Neuronal stem cell (in vitro differentiated cells): ENCODE results near the gene NFIB.

ENCODE experiments used
- DNase-seq: peaks from one replicate; pipeline ENCODE4 v3.0.0-alpha.2; 2013; ENCODE audit warnings: low spot score
- H2AFZ ChIP-seq: one replicate; pipeline ENCODE4 v1.6.1; 2013; ENCODE audit warnings: mild to moderate bottlenecking, low read length, inconsistent platforms
- H2AK5ac ChIP-seq: 2 replicates; pipeline ENCODE4 v1.6.1; 2013; ENCODE audit warnings: low read depth, mild to moderate bottlenecking, inconsistent platforms, low read length, moderate library complexity, mixed read lengths
- H2BK120ac ChIP-seq: 2 replicates; pipeline ENCODE4 v1.6.1; 2013; ENCODE audit warnings: low read depth, mild to moderate bottlenecking, inconsistent platforms, low read length, moderate library complexity, mixed read lengths
- H2BK12ac ChIP-seq: one replicate; pipeline ENCODE4 v1.6.1; 2013; ENCODE audit warnings: low read length, inconsistent platforms
- H2BK15ac ChIP-seq: 2 replicates; pipeline ENCODE4 v1.6.1; 2013; ENCODE audit warnings: mild to moderate bottlenecking, low read length, inconsistent platforms, mixed read lengths
- H2BK5ac ChIP-seq: one replicate; pipeline ENCODE4 v1.6.1; 2013; ENCODE audit warnings: inconsistent platforms, mild to moderate bottlenecking, low read length, moderate library complexity
- H3K14ac ChIP-seq: one replicate; pipeline ENCODE4 v1.6.1; 2013; ENCODE audit warnings: low read length, inconsistent platforms
- H3K18ac ChIP-seq: 2 replicates; pipeline ENCODE4 v1.6.1; 2013; ENCODE audit warnings: low read length, inconsistent platforms
- H3K23ac ChIP-seq: 2 replicates; pipeline ENCODE4 v1.6.1; 2013; ENCODE audit warnings: low read depth, mild to moderate bottlenecking, mixed read lengths, low read length, inconsistent platforms; ENCODE audit not compliant: poor library complexity
- H3K27ac ChIP-seq: replicated peaks from 3 replicates; pipeline ENCODE4 v1.5.1; 2013; ENCODE audit warnings: low read length, inconsistent platforms
- H3K27me3 ChIP-seq, 3 experiments: 2 replicates each; pipeline ENCODE4 v1.6.1; 2013; ENCODE audit warnings: low read length in 3 of 3, mild to moderate bottlenecking in 2 of 3, inconsistent platforms in 1 of 3, low read depth in 1 of 3, mixed read lengths in 1 of 3, moderate library complexity in 1 of 3; ENCODE audit not compliant: control insufficient read depth in 3 of 3, insufficient read depth in 3 of 3
- H3K36me3 ChIP-seq, 2 donors: replicated peaks in 1 of 2; 2 replicates each; pipeline ENCODE4 v1.6.1; 2013; ENCODE audit warnings: low read length in 2 of 2; ENCODE audit not compliant: control insufficient read depth in 2 of 2, insufficient read depth in 2 of 2
- H3K4ac ChIP-seq: 2 replicates; pipeline ENCODE4 v1.6.1; 2013; ENCODE audit warnings: inconsistent platforms, mild to moderate bottlenecking, low read length, moderate library complexity
- H3K4me1 ChIP-seq, 2 donors: 1 replicate in 1 of 2; 2 replicates in 1 of 2; pipeline ENCODE4 v1.6.1; 2013; ENCODE audit warnings: low read length in 2 of 2, low read depth in 1 of 2; ENCODE audit not compliant: control insufficient read depth in 2 of 2, insufficient read depth in 1 of 2
- H3K4me2 ChIP-seq: one replicate; pipeline ENCODE4 v1.6.1; 2013; ENCODE audit warnings: mild to moderate bottlenecking, low read length, inconsistent platforms; ENCODE audit not compliant: insufficient read depth, poor library complexity, severe bottlenecking
- H3K4me3 ChIP-seq, 2 donors: 2 replicates each; pipeline ENCODE4 v1.5.1; 2013; ENCODE audit warnings: low read length in 2 of 2, mild to moderate bottlenecking in 2 of 2, inconsistent platforms in 1 of 2, moderate library complexity in 1 of 2
- H3K79me1 ChIP-seq: one replicate; pipeline ENCODE4 v1.6.1; 2013; ENCODE audit warnings: low read depth, mild to moderate bottlenecking, inconsistent platforms, low read length, moderate library complexity
- H3K9ac ChIP-seq: one replicate; pipeline ENCODE4 v1.6.1; 2013; ENCODE audit warnings: mild to moderate bottlenecking, low read depth, low read length, inconsistent platforms; ENCODE audit not compliant: poor library complexity
- H3K9me3 ChIP-seq, 2 donors: replicated peaks in 1 of 2; 2 replicates each; pipeline versions ENCODE3 to v1.6.1; 2013; ENCODE audit warnings: low read length in 2 of 2, mild to moderate bottlenecking in 2 of 2, inconsistent platforms in 1 of 2, low read depth in 1 of 2, mixed read lengths in 1 of 2, moderate library complexity in 1 of 2; ENCODE audit not compliant: control insufficient read depth in 2 of 2, insufficient read depth in 1 of 2
- H4K8ac ChIP-seq: one replicate; pipeline ENCODE4 v1.6.1; 2013; ENCODE audit warnings: low read depth, mild to moderate bottlenecking, inconsistent platforms, low read length, moderate library complexity
- H4K91ac ChIP-seq: one replicate; pipeline ENCODE4 v1.6.1; 2013; ENCODE audit warnings: low read length, low read depth, mild to moderate bottlenecking, inconsistent platforms; ENCODE audit not compliant: poor library complexity
- WGBS, 2 donors: extraction: QIAGEN DNeasy Blood & Tissue Kit; methylation state at CpG; one replicate each; pipeline ENCODE4 v1.1.7; 2013; ENCODE audit warnings: missing lambda C conversion rate in 2 of 2, mixed read lengths in 1 of 2; ENCODE audit not compliant: insufficient read length in 2 of 2, insufficient replicate concordance in 1 of 2; ENCODE audit errors: extremely low coverage in 2 of 2; 5-methylcytosine and 5-hydroxymethylcytosine counted together

The NFIB gene

DNA sequence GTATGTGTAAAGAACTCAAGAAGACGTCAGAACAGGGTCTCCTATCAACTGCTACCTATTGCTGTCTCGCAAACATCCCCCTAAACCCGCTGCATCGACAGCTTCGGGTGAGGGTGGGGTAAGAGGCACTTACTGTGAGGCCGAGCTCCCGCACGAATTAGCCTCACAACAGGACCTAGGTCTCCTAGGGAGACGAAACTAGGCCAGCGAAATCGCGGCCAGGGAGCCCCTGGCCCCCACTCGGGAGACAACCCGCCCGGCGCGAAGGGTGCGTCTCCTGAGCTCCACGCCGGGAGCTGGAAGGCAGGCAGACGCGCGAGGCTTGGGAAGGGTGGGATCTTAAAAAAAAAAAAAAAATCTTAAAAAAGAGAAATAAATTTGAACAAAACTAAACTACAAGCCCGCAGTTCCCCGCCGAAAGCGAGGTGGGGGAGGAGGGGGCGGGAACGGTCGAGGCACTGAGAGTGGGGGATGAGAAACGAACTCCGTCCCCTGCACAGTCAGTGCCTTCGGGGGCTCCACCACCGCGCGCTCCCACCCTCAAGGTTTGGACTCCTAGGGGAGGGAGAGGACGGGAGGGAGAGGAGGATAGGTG lies 33.0 kb upstream of the NFIB start:
- Histone ChIP-seq H2AFZ (peak overlapping the region; percentile 83), H3K4me1 (peaks cover 20 to 47% of the 10 kb centered on the region in 2 donors), H3K4me3 (peak overlapping the region; percentile 27 to 74), H4K91ac (no peak overlapping the region), H3K9ac (no peak overlapping the region), H2BK15ac (no peak overlapping the region), H4K8ac (no peak overlapping the region), H3K4ac (no peak overlapping the region), H3K9me3 (peaks cover 0 to 7% of the 10 kb centered on the region in 2 donors), H2BK120ac (no peak overlapping the region), H3K23ac (no peak overlapping the region), H3K27me3 (peaks cover 32 to 100% (median 90%) of the 10 kb centered on the region in 3 experiments), H3K4me2 (peak overlapping the region; percentile 66), H3K18ac (no peak overlapping the region), H3K14ac (no peak overlapping the region), H3K79me1 (no peaks in the 10 kb centered on the region), H2BK5ac (no peak overlapping the region), H3K36me3 (no peaks in the 10 kb centered on the region), H2AK5ac (no peak overlapping the region), H2BK12ac (no peak overlapping the region), H3K27ac (no peak overlapping the region)
- DNase-seq = no peak
- WGBS, 2 donors = no CpG with 5 or more reads among the region's 37 CpGs

DNA sequence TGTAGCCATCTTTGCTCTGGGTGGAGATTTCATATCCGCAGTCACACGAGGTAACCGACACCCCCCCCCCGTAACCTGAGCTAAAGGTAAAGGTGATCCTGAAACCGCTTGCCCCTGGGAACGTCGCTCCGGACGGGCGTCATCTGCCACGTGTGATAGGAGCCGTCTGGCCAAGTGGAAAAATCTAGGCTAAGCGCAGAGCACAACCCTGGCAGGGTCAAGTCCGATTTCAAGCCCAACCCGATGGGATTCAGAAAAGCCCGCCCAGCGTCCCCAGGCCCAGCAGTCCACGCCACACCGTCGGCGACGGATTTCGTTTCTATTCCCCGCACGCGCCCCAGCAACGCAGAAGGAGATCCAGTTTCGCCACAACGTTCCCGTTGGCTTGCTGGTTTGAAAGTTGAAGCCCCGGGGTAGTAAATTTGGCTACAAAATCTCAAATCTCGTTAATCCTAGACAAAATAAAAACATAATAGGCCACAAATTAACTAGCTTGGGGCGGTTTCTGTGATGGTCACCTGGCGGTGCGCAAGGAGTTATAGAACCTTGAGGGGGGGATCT lies 32.4 kb upstream of the NFIB start:
- Histone ChIP-seq H2BK15ac (no peak overlapping the region), H2BK120ac (no peak overlapping the region), H3K27ac (no peak overlapping the region), H3K4me3 (peak overlapping the region; percentile 11 to 68), H2BK12ac (no peak overlapping the region), H3K36me3 (no peaks in the 10 kb centered on the region), H2AK5ac (no peak overlapping the region), H3K4me1 (peaks cover 20 to 47% of the 10 kb centered on the region in 2 donors), H3K27me3 (peaks cover 32 to 100% (median 86%) of the 10 kb centered on the region in 3 experiments), H3K14ac (no peak overlapping the region), H3K79me1 (no peaks in the 10 kb centered on the region), H3K4ac (no peak overlapping the region), H3K9ac (no peak overlapping the region), H3K18ac (peak overlapping the region; percentile 37), H2BK5ac (no peak overlapping the region), H3K4me2 (peak overlapping the region; percentile 66), H2AFZ (peak overlapping the region; percentile 83), H4K91ac (no peak overlapping the region), H3K23ac (peak overlapping the region; percentile 40), H4K8ac (no peak overlapping the region), H3K9me3 (peaks cover 0 to 6% of the 10 kb centered on the region in 2 donors)
- DNase-seq = no peak
- WGBS, 2 donors = no CpG with 5 or more reads among the region's 35 CpGs

DNA sequence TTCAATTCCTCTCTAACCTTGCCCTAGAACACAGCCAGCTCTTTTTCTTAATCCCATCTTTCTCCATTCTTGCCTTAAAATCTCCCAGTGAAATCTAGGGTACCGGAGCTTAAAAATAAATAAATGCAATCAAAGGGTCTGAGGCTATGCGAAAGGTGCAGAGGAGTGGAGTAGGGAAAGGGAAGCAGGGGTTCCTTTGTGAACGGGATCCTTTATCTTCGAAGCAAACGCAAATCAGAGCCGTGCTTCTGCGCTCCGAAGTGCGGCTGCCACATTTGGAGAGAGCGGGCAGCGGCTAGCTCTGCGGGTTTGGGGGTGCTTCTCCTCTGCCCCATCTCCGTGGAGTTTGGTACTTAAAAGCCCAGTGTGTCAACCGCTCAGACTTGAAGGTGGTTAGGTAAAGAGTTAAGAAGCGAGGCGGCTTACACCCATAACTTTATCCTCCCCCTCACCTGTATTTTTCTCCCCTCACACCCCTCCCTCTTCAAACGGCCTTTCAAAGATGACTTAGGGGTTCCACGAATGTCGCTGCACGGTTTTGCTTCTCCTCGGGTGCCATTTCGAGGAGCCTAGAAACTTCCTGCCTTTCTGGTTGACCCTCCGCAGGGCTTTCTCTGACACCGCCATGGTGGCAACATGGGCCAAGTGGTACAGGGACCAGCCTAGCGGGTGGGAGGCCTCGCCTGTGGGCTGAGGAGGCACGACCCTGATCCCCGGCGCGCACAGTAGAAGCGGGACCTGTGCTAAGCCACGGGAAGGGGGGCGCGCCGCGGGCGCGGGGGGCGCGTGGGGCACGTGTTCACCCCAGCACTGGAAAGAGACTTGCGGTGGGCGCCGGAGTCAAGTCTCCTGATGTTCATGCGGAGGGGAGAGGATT lies 31.7 kb upstream of the NFIB start:
- H3K27me3 ChIP-seq = peaks cover 30 to 99% (median 79%) of the 10 kb centered on the region in 3 experiments
- no peaks in the 10 kb centered on the region for H3K9me3 ChIP-seq
- H3K18ac ChIP-seq = peak overlapping the region; percentile 49
- DNase-seq = no peak
- no peaks in the 10 kb centered on the region for H3K79me1 ChIP-seq
- H2BK15ac ChIP-seq = no peak overlapping the region
- no peak overlapping the region for H2AK5ac ChIP-seq
- no peak overlapping the region for H2BK120ac ChIP-seq
- H2BK5ac ChIP-seq = no peak overlapping the region
- H2AFZ ChIP-seq = peak overlapping the region; percentile 83
- H3K4ac ChIP-seq = no peak overlapping the region
- no peak overlapping the region for H3K14ac ChIP-seq
- no peak overlapping the region for H4K91ac ChIP-seq
- H3K23ac ChIP-seq = peak overlapping the region; percentile 46
- no peak overlapping the region for H3K9ac ChIP-seq
- H2BK12ac ChIP-seq = no peak overlapping the region
- no peaks in the 10 kb centered on the region for H3K36me3 ChIP-seq
- no CpG with 5 or more reads among the region's 45 CpGs for WGBS, 2 donors
- H3K4me3 ChIP-seq = peak overlapping the region; percentile 11 to 68
- peaks cover 20 to 47% of the 10 kb centered on the region in 2 donors for H3K4me1 ChIP-seq
- no peak overlapping the region for H3K27ac ChIP-seq
- H3K4me2 ChIP-seq = peak overlapping the region; percentile 55
- H4K8ac ChIP-seq = no peak overlapping the region

DNA sequence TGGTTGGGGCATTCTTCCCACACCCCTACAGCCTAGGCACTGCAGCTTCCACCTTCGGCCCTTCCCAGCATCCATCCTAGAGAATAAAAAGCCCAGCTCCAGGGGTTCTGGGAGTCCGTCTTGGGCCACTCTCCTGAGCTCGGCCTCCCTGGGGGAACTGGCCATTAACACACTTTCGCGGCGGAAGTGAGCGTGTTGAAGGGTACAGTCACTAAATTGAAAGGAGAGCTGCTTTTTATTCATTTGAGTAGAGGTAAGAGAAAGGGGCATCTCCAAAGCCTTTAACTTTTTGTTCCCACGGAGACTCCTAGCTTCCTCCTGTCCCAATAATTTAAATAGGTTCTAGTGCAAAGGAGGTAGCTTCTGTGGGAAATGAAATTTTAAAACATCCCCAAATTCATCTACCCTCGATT lies 31.0 kb upstream of the NFIB start:
- Histone ChIP-seq H4K8ac (no peak overlapping the region), H3K9me3 (no peaks in the 10 kb centered on the region), H3K23ac (no peak overlapping the region), H3K14ac (no peak overlapping the region), H2BK5ac (no peak overlapping the region), H3K4me2 (no peak overlapping the region), H3K18ac (no peak overlapping the region), H2BK120ac (no peak overlapping the region), H3K79me1 (no peaks in the 10 kb centered on the region), H2AK5ac (no peak overlapping the region), H2AFZ (peak overlapping the region; percentile 26), H3K4ac (no peak overlapping the region), H4K91ac (no peak overlapping the region), H3K36me3 (no peaks in the 10 kb centered on the region), H3K4me3 (no peak overlapping the region), H2BK15ac (no peak overlapping the region), H2BK12ac (no peak overlapping the region), H3K27ac (no peak overlapping the region), H3K27me3 (peaks cover 30 to 99% (median 73%) of the 10 kb centered on the region in 3 experiments), H3K9ac (no peak overlapping the region), H3K4me1 (peaks cover 20 to 43% of the 10 kb centered on the region in 2 donors)
- no peak for DNase-seq
- no CpG with 5 or more reads among the region's 9 CpGs for WGBS, 2 donors
